ENCODE data around the gene MOB2.

The MOB2 gene

GRCh38 chr11:1456176-1456575, 30.4 kb downstream of the MOB2 start:
- no peak for DNase-seq (ENCODE audit: low spot score)

- no peak for DNase-seq (ENCODE audit: low spot score)
Measured at GRCh38 chr11:1455763-1456060, 30.9 kb downstream of the MOB2 start.

GRCh38 chr11:1455032-1455762, 31.4 kb downstream of the MOB2 start:
- no peak for DNase-seq (ENCODE audit: low spot score)

- DNase-seq (ENCODE audit: low spot score), result no peak
Measured at GRCh38 chr11:1454576-1454975, 32.0 kb downstream of the MOB2 start.

- no peak for DNase-seq (ENCODE audit: low spot score)
Measured at GRCh38 chr11:1453611-1454034, 33.0 kb downstream of the MOB2 start.

GRCh38 chr11:1452744-1453143, 33.8 kb downstream of the MOB2 start:
- no peak for DNase-seq (ENCODE audit: low spot score)

GRCh38 chr11:1451781-1452470, 34.7 kb downstream of the MOB2 start:
- no peak for DNase-seq (ENCODE audit: low spot score)

- DNase-seq (ENCODE audit: low spot score), result no peak
Measured at GRCh38 chr11:1450949-1451710, 35.4 kb downstream of the MOB2 start.

- no peak for DNase-seq (ENCODE audit: low spot score)
Measured at GRCh38 chr11:1450344-1450875, 36.2 kb downstream of the MOB2 start.

- no peak for DNase-seq (ENCODE audit: low spot score)
Measured at GRCh38 chr11:1449490-1450243, 36.9 kb downstream of the MOB2 start.

GRCh38 chr11:1448882-1449281, 37.7 kb downstream of the MOB2 start:
- no peak for DNase-seq (ENCODE audit: low spot score)

GRCh38 chr11:1447845-1448825, 38.4 kb downstream of the MOB2 start:
- peak; percentile 27 for DNase-seq (ENCODE audit: low spot score)

- no peak for DNase-seq (ENCODE audit: low spot score)
Measured at GRCh38 chr11:1446623-1447022, 40.0 kb downstream of the MOB2 start.

- no peak for DNase-seq (ENCODE audit: low spot score)
Measured at GRCh38 chr11:1445741-1446445, 40.7 kb downstream of the MOB2 start.

GRCh38 chr11:1444823-1445422, 41.7 kb downstream of the MOB2 start:
- no peak for DNase-seq (ENCODE audit: low spot score)

- DNase-seq (ENCODE audit: low spot score), result no peak
Measured at GRCh38 chr11:1444321-1444720, 42.3 kb downstream of the MOB2 start.

GRCh38 chr11:1443737-1444136, 42.8 kb downstream of the MOB2 start:
- no peak for DNase-seq (ENCODE audit: low spot score)

- no peak for DNase-seq (ENCODE audit: low spot score)
Measured at GRCh38 chr11:1442807-1443366, 43.7 kb downstream of the MOB2 start.

- no peak for DNase-seq (ENCODE audit: low spot score)
Measured at GRCh38 chr11:1442163-1442562, 44.4 kb downstream of the MOB2 start.
